ENCODE results near the gene KIF5C. TPM values are rescaled to one million over a fixed set of nuclear protein-coding genes. Genes with fewer than 3 reads are reported as not detected.

Gene KIF5C
- total RNA-seq, 1 donor: under 0.01 TPM

GRCh38 chr2:148994341-148994740 lies 119.3 kb downstream of the KIF5C start:
- no peak for TF ChIP-seq CTCF (IDR thresholded peaks at IDR 0.05; ENCODE audit: insufficient read depth, low read depth, low read length)
- no peak overlapping the region for H3K4me3 ChIP-seq (ENCODE audit: low read depth, low read length)
- DNase-seq (ENCODE audit: low read depth): no peak

GRCh38 chr2:148996805-148997204 lies 121.8 kb downstream of the KIF5C start:
- no peak overlapping the region for H3K4me3 ChIP-seq (ENCODE audit: low read depth, low read length)
- no peak for TF ChIP-seq CTCF (IDR thresholded peaks at IDR 0.05; ENCODE audit: insufficient read depth, low read depth, low read length)
- no peak for DNase-seq (ENCODE audit: low read depth)

GRCh38 chr2:148998165-148998830 lies 123.3 kb downstream of the KIF5C start:
- DNase-seq (ENCODE audit: low read depth): no peak
- H3K4me3 ChIP-seq (ENCODE audit: low read depth, low read length): no peak overlapping the region
- TF ChIP-seq CTCF (IDR thresholded peaks at IDR 0.05; ENCODE audit: insufficient read depth, low read depth, low read length): no peak

GRCh38 chr2:148998831-148999200 lies 123.8 kb downstream of the KIF5C start:
- no peak for TF ChIP-seq CTCF (IDR thresholded peaks at IDR 0.05; ENCODE audit: insufficient read depth, low read depth, low read length)
- no peak overlapping the region for H3K4me3 ChIP-seq (ENCODE audit: low read depth, low read length)
- no peak for DNase-seq (ENCODE audit: low read depth)

GRCh38 chr2:148999451-148999921 lies 124.5 kb downstream of the KIF5C start:
- DNase-seq (ENCODE audit: low read depth): peak; percentile 65
- TF ChIP-seq CTCF (IDR thresholded peaks at IDR 0.05; ENCODE audit: insufficient read depth, low read depth, low read length): no peak
- no peak overlapping the region for H3K4me3 ChIP-seq (ENCODE audit: low read depth, low read length)

GRCh38 chr2:149000158-149000938 lies 125.3 kb downstream of the KIF5C start:
- TF ChIP-seq CTCF (IDR thresholded peaks at IDR 0.05; ENCODE audit: insufficient read depth, low read depth, low read length): no peak
- no peak overlapping the region for H3K4me3 ChIP-seq (ENCODE audit: low read depth, low read length)
- DNase-seq (ENCODE audit: low read depth): no peak
